CD4-positive, alpha-beta T cell treated with Interleukin-6 for 4 hours (primary cell): Measurements from ENCODE around the gene NALF2.
A peak's percentile ranks its signal among the peaks of the same experiment; 100 is the strongest.

Source experiments
- DNase-seq: peaks from one replicate; pipeline ENCODE4 v3.0.0-alpha.2; 2020; ENCODE audit warnings: mixed read lengths

Gene NALF2

DNA sequence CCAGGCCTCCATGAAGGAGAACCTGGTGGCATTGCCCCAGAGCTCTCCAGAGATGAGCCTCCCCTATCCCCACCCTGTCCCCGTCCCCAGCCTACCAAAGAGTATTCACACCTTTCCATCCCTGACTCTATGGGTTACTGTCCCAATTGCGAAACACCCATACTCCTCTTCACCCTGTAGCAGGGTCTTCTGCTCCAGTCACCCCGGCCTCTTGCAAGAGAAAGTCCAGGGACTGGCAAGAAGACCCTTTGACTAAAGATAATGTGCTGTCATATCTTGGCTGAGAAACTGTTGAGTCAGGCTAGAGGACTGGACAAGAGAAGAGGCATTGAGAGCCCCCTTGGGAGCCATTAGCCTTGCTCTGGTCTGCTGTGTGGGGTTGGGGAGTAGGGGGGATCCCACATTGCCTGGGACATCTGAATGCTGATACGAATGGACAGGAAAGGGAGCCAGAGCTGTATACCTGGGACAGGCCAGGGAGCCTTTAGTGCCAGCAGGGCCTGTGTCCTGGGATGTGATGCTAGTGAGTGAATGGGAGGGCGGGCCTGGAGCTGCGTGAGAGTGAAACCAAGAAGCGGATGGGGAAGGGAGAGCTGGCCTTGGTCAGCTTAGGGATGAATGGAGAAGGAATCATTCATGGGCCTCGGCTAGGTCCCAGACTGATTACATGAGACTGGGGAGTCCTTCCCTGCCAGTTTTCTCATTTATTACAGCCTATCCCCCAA is 27.1 kb downstream of the NALF2 start:
- DNase-seq: no peak

DNA sequence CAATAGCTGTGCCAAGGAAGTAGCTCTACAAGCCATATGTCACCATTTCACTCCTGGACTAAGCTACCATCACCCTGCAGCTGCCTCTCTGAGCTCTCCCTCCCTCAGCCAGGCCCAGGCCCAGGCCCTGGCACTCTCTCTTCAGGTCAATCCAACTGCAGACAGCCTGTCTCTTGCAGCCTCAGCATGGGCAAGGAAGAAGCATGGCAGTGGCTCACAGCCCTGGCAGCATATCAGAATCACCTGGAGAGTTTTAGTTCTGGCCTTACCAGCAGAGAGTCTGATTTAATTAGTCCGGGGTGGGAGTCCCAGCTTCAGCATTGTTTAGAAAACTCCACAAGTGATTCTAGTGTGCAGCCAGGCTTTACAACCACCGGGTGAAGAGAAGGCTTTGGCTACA is 31.5 kb downstream of the NALF2 start:
- no peak for DNase-seq

DNA sequence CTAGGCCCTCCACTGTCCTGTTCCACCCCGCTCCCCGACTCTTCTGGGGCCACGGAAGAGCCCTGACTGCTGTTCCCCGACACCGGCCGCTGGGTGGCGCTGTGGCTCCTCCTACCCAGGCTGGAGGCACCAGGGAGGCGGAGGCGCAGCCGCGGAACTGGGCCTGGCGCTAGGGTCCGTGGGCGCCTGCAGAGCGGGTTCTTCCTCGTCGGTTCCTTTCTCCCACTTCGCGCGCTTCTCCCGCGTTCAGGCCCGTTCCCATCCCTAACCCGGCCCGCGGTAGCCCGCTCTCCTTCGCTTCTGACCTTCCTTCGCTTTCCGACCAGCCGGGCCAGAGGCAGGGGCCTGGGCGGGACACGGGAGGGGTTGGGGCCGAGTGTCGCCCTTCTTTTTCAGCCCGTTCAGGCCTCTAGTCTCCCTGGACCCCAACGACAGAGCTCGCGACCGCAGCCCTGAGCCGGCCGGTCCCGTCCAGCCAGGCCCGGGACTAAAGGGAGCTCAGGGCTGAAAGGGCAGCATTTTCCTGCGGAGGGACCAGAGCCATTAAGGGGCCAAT is 34.3 kb downstream of the NALF2 start:
- DNase-seq: peak; percentile 76

DNA sequence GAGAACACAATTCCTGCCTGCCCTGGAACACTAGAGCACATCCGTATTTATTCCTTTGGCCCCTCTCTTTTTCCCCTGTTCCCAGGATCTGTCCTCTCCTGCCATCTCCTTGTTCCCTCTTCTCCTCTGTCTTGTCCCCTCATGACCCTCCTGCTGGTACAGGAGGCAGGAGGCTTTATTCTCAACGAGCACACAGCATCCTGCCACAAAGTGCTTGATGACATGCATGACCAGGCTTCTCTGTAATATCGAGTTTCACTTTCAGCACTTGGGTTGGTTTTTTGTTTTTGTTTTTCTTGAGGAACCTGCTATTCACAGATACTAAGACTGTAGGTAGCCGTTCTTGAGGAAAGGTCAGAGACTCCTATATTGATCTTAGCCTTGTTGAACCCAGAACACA is 35.3 kb downstream of the NALF2 start:
- no peak for DNase-seq

DNA sequence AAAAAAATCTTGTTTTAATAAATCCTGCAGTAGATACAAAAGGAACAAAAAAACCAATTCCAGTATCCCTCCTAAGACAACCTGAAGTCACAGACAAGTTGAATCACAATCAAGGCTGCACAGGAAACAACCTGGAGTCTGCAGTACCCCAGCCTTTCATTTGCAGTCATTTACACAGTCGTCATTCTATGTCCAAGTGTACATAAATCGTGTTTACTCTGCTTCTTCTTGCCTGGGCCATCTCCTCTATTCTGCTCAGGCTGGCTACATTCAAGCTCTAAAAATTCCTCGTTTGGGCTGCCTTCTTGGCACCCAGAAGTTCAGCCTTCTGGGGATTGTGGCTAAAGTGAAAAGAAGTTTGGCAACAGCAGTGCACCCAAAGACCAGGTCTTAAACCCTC is 37.8 kb downstream of the NALF2 start:
- DNase-seq: no peak

DNA sequence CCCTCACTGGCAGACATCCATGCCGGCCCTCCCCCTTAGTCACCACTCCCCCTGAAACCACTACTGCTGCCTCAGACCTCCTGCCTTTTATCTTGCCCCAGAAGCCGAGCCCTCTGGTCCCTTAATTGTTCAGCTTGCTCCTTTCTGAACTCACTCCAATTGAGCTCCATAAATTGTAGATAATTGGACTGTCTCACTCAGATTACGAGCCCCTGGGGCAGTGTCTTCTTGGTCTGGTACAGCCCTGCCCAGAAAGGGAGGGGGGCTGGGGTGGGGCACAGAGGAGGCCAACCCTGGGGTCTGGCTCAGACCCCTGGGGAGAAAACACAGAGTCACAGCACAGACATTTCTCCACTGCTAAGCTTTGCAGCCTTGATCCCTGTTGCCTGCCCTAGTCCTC is 39.4 kb downstream of the NALF2 start:
- DNase-seq: no peak

DNA sequence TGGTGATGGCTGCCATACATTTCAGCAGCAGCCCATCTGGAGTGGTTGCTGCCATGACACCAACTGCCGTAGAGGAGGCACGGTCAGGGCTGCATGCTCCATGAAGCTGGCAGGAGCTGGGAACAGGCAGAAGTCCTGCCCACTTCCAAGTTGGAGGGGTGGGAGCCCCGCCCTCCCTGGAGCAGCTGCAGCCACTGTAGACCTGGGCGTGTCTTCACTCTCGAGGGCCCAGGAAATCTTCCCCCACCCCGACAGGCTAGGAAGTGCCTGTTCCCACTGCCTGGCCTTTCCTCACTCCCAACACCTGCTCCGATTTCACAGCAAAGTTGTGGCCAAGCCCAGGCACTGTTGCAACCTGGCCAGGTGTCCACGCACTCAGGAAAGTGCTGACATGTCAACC is 42.3 kb downstream of the NALF2 start:
- DNase-seq: no peak

DNA sequence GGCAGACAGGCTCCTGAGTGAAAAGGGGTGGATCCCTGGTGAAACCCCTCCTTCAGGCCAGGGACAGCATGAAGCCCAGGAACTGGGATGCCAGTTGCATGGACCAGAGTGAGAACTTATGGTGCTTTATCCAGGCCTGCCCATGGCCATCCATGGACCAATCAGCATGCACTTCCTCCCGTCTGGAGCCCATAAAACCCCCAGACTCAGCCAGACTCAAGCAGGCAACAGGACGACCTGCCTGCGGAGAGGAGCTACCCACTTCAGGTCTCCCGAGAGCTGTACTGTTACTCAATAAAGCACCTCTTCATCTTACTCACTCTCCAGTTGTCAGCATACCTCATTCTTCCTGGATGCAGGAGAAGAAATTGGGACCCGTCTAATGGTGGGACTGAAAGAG is 42.9 kb downstream of the NALF2 start:
- no peak for DNase-seq

DNA sequence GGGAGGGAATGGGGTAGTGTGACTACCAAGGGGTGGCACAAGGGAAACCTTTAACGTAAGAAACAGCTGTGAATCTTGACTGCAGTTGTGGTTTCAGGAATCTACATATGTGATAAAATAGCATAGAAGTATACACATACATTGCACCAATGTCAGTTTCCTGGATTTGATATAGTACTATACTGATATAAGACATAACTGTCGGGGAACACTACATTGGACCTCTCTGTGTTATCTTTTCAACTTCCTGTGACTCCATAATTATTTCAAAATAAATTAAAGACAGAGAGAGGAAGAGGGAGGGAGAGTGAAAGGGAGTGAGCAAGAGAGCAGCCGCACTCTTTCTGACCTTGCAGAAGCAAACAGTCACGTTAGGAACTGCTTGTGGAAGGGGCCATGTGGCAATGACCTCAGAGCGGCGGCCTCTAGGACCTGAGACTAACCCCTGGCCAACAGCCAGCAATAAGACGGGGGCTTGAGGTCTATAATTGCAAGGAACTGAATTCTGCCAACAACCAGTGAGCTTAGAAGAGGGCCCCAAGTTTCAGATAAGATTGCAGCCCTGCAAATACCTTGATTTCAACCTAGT is 47.4 kb downstream of the NALF2 start:
- no peak for DNase-seq

DNA sequence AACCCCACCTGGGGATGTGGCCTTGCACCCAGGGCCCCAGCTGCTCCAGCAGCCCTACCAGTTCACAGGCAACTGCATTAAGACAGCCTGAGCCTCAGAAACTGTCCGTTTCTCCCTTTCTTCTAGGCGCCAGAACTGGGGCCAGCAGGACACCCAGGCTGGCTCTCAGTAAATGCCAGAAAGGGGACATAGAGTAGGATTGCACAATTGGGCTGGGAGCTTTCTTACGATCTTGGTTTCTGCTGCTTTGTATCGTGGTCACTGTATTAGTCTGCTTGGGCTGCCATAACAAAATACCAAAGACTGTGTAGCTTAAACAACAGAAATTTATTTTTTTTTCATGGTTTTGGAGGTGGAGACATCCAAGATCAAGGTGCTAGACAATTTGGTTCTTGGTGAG is 48.4 kb downstream of the NALF2 start:
- DNase-seq: no peak
